Left cardiac atrium (tissue), 4 donors: ENCODE data around the gene CLEC19A. TPM values are rescaled to one million over a fixed set of nuclear protein-coding genes. Genes with fewer than 3 reads are reported as not detected.
"Not testable (repeated sequence)": the region's sequence is repeated elsewhere in the genome, so short reads cannot be mapped to it uniquely, and the experiment has no call there.

Experiments used
- ATAC-seq, 2 donors: fragments of 200-7000 bp; cut with Tn5 transposase; one replicate each; pipeline ENCODE4 v1.9.1; 2020; ENCODE audit warnings: mild to moderate bottlenecking in 2 of 2, moderate library complexity in 2 of 2
- DNase-seq: peaks from one replicate; pipeline ENCODE4 v3.0.0-alpha.2; 2020
- intact Hi-C, 2 donors: fragments of 100-400 bp; cut with DNase I; formaldehyde crosslinking; loops; one replicate each; pipeline versions ENCODE4 v1.14.1 to v1.15.1; 2022 to 2023
- total RNA-seq, 2 donors: library from RNA; stranded (reverse); fragmentation: NEBNext Ultra II Directional; extraction: Animal tissue kit (Norgen Biotek cat#: 25700); gene quantifications; one replicate each; pipeline ENCODE4 v1.2.1, GENCODE V29; 2021
- donor health status: DM: no; HTN: yes; CAD: no.
- donor health status: DM: no; HTN: yes; CAD: no; lungs with severe emphysema.
- donor health status: DM: yes; HTN: yes; CAD: no.
- donor health status: Dilated cardiomyopathy.

The CLEC19A gene
- total RNA-seq, 2 donors from 2014 or later, result not detected

DNA sequence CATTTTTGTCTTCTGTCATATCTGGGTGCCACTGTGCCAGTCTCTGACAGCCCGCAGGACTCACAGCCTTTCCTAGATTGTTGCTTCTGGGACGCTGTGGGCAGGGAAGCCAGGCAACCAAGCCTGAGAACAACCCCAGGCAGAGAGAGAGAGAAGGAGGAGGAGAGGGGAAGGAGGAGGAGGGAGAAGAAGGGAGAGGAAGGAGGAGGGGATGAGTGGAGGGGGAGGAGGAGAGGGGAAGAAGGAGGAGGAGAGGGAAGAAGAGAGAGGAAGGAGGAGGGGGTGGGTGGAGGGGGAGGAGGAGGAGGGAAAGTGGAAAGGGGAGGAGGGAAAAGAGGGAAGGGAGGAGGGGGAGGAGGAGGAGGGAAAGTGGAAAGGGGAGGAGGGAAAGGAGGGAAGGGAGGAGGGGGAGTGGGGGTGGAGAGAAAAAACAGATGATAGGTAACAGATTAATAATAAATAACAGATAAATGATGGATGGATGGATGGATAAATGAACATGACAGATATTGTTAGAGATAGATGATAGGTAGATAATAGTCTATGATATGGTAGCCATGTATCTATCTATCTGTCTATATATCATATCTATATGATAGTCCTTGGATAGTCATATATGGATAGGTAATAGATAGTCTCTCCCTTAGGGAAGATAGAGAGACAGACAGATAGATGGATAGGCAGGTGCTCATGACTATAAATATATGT is 29.3 kb downstream of the CLEC19A start:
- ATAC-seq (no peak), DNase-seq (no peak)
- intact Hi-C loops, result no loop called here

DNA sequence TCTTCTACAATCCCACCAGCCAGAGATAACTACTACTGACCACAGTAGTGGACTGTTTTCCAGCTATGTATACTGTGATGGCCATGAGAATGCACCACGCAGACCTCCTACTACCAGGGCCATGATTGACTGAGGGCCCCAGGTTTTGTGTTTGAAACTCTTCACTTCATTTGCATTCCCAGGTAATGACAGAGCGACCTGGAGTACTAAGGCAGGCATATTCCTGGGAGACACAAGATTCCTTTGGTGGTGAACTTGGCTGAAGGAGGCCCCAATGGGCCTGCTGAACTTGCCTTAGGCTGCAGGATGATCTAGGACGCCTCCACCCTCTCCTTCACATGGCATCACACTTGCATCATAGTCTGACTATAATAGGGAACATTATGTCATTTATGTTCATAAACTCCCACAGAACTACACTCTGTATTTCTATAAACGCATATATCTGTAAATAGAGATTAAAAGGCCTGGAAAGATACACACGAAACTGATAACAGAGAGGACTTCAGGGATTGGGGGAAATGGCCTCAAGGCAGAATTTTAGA is 30.4 kb downstream of the CLEC19A start:
- ATAC-seq, result no peak
- intact Hi-C loops, result no loop called here

DNA sequence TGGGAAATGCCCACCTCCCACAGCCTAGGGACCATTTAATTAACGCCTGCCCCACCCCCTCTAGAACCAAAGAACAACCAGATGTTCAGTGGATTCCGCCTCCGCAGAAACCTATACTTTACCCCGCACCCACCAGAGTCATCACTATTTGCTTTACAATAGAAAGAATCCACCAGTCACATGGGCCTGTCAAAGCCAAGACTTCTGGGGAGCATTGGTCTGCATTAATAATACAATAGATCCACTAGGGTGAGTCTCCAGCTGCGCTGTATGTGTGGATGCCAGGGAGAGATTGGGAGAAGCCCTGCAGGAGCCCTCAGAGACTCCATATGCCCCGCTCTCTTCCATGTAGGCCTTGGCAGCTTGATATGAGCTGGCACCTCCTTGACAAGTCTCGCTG is 31.3 kb downstream of the CLEC19A start:
- DNase-seq (no peak), ATAC-seq (no peak)
- intact Hi-C loops, result no loop called here

More for the DNA sequence above, 30.4 kb downstream of the CLEC19A start:
- DNase-seq, result no peak

DNA sequence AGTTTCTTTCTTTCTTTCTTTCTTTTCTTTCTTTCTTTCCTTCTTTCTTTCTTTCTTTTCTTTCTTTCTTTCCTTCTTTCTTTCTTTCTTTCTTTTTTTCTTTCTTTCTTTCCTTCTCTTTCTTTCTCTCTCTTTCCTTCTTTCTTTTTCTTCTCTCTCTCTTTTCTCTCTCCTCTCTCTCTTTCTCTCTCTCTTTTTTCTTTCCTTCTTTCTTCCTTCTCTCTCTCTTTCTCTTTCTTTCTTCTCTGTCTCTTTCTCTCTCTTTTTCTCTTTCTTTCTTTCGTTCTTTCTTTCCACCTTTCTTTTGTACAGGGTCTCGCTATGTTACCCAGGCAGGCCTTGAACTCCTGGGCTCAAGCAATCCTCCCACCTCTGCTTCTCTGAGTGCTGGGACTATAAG is 35.7 kb downstream of the CLEC19A start:
- DNase-seq, intact Hi-C loops, ATAC-seq: not testable (repeated sequence)

DNA sequence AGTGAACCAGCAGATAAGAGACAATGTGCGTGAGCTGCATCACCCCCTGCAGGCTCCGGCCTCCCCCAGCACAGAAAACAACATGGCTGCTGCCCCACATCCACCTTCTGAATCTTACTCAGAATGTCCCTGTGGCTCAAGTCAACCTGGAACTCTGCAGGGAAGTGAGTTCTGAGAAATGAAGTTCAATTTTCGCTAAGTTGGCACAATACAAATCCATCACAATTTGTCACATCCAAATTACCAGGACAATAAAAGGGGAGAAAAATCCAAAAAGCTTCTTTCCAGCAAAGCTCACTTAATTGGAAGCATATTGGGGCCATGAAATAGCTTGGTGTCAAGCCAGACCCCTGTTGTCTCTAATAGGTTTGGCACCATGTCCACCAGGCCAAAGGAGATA is 38.1 kb downstream of the CLEC19A start:
- intact Hi-C loops, result no loop called here
- DNase-seq, result no peak
- no peak for ATAC-seq

DNA sequence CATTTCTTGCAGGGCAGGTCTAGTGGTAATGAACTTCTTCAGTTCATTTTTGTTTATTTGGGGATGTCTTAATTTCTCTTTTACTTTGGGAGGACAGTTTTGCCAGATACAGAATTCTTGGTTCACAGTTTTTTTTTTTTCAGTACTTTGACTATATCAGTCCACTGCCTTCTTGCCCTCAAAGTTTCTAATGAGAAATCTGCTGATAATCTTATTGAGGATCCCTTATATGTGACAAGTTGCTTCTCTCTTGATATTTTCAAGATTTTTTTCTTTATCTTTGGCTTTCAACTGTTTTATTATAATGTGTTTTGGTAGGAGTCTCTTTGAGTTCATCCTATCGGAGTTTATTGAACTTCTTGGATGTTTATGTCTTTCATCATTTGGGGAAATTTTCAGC is 42.8 kb downstream of the CLEC19A start:
- no peak for DNase-seq
- intact Hi-C loops, result no loop called here
- ATAC-seq, result no peak

DNA sequence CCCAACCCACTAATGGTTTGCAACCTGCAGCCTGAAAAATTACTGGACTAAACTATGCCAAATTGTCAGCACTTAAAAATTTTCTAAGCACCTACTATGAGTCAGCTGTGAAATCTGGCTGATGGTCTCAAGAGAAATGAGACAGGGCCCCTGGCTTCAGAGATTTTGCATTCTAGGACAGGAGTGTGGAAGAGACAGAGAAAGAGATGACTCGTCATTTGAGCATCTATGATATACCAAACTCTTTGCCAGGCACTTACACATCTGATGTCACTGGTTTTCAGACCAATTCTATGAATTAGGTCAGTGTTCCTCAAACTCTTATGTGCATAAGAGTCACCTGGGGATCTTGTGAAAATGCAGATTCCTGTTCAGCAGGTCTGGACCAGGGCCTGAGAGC is 44.4 kb downstream of the CLEC19A start:
- intact Hi-C loops, result no loop called here
- no peak for ATAC-seq
- DNase-seq, result no peak

DNA sequence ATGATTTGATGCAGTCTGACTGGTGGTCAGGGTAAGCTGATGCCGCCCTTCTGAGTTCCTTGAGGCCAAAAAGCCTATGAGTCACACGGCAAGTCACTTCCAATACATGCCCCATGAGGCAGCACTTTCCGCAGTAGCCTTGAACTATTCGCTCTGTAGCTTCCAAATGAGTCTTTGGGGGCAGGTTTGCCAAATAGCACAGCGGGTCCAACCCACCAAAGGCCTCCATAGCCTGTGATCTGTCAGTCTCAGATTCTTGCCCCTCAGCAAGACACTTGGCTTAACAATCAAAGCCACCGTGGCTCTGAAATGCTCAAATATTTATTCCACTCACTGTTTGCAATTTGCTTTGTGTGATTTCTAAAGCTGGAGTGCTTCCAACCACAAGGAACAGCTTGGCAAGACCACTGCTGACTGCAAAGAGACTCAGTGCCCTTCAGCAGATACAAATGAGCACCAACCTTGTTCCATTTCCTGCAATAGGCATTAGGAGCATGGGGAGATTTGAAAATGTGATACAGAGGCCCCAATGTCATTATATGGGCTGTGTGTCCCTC is 45.4 kb downstream of the CLEC19A start:
- intact Hi-C loops, result no loop called here
- DNase-seq (no peak), ATAC-seq (peak in 1 of 2 donors; percentile 15)

DNA sequence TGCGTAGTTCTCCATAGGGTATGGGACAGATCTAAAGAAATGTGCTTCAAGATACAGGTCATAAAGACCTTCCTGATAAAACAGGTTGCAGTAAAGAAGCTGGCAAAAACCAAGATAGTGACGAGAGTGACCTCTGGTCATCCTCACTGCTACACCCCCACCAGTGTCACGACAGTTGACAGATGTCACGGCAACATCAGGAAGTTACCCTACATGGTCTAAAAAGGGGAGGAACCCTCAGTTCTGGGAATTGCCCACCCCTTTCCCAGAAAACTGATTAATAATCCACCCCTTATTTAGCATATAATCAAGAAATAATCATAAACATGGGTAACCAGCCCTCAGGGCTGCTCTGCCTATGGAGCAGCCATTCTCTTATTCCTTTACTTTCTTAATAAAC is 46.3 kb downstream of the CLEC19A start:
- intact Hi-C loops, result no loop called here
- DNase-seq (no peak), ATAC-seq (no peak)

DNA sequence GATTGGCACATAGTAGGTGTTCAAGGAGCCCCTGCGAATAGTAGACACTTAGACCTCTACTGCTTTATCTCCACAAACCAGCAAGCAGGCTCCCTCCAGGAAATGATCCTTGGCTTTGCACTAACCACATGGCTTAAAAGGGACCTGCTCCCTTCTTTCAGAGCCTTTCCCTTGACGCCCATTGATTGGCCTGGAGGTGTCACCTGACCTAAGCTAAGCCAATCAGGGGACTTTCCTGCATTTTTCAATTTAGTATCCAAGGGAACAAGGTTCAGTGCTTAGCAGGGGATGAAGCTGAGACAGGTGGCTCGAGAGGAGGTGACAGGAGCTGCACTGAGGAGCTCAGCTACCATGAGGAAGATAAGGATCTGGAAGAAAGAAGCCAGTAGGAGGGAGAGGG is 52.8 kb downstream of the CLEC19A start:
- intact Hi-C loops, result no loop called here
- ATAC-seq (no peak), DNase-seq (no peak)

DNA sequence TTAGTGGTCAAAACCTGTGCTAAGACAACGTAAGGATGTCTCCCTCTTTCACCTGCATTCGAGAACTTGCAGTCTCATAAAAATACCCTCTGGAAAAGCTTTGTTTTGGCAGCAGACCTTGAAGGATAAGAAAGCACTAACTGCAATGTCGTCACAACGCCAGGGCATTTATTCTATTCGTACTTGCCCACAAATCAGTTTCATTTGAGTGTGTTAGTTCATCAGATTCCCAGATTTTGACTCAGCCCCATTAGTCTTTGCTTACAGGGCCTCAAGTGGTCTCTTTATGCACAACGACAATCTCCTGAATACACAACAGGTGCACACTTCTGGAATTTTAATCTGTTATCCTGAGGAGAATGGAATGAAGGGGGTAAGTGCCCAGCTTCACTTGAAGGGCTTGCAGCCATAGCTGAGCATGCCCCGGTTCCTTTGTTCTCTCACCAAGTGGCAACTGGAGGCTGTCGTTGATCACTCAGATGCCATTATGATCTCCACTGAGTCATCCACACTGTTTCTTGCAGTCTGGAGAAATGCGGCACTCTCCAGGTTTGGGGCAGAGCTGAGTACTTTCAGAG is 58.8 kb downstream of the CLEC19A start:
- intact Hi-C loops, result no loop called here
- ATAC-seq (no peak), DNase-seq (no peak)

DNA sequence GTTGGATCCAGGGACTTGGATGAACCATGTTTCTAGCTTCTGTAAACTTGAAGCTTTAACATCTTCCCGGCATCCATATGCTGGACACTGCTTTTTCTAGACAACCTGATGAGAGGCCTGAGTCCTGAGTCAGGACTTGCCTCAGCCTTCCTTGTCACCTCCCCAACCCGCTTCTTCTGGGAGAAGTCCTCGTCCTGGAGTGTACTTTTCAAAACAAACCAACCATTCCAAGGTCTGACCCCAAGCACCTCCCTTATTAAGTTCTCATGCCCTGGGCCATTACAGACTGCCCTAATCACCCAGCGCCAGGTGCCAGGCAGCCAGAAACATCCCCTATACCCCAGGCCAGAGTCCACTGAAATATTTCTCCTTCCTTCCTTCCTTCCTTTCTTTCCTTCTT is 59.4 kb downstream of the CLEC19A start:
- intact Hi-C loops, result no loop called here

DNA sequence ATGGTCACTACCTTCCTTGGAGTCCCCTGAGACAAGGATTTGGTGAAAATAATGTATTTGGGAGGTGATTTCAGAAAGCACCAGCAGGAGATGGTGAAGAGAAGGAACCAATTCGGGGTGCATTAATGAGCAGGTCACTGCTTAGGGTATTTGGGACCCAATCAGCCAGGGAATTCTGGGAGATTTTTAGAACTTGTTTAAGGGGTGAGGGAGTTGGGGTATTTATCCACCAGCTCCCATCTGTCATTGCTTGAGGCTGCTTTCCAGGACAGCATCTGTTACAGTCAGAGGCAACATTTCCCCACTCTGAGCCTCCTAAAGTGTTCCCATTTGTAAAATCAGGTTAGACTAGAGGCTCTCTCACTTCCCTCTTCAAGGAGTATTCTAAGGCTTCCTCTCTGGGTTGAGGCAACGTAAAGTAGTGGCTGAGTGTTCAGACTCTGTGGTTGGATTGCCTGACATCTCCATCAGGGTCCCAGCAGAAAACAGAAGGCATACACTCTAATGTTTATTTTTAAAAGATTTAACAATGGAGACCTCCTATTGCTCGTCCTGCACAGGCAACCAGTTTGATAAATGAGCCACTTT is 60.9 kb downstream of the CLEC19A start:
- ATAC-seq (no peak), DNase-seq (no peak)
- intact Hi-C loops, result no loop called here

More for the DNA sequence above, 59.4 kb downstream of the CLEC19A start:
- ATAC-seq (no peak), DNase-seq (no peak)

DNA sequence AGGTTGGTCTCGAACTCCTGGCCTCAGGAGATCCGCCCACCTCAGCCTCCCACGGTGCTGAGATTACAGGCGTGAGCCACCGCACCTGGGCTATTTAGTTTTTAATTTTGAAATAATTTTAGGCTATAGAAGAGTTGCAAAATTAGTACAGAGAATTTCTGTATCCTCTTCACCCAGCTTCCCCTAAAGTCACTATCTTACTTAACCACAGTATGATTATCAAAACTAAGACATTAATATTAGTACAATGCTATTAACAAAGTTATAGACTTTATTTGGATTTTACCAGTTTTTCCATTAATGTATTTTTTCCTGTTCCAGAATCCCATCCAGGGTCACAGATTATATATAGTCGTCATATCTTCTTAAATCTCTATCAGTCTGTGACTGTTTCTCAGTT is 62.6 kb downstream of the CLEC19A start:
- intact Hi-C loops, result no loop called here
- ATAC-seq, result no peak
- no peak for DNase-seq

DNA sequence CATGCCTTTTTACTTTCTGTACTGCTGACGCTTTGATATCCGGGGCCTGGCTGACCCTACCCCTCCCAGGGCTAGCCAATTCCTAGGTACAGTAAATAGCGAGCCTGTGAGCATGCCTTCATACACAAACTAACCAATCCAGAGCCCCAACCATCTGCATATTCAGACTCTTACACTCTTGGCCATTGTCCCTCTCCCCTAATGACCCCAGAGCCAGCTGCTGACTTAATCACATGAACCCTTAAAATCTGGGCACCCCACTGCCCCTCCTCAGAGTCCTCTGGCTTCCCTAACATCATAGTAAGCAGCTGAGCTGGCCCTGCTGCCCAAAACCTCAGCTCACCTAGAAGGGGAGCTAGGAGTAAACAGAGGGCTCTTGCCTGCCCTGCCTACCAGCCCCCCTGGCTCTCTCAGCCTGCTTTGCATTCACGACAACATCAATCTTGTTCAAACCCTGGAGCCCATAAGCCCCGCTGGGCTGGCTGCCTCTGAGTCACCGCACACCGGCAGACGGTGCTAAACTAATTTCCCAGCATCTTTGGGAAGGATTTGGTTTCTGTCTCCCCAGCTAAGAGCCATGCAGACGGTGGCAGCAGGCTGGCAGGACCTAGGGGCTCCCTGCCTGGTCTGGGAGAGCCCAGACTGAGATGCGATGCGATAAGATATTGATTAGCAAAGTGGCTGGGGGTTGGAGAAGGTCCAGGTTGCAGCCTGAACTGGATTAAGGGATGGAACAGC is 63.2 kb downstream of the CLEC19A start:
- DNase-seq, result no peak
- intact Hi-C loops, result no loop called here
- ATAC-seq, result no peak

DNA sequence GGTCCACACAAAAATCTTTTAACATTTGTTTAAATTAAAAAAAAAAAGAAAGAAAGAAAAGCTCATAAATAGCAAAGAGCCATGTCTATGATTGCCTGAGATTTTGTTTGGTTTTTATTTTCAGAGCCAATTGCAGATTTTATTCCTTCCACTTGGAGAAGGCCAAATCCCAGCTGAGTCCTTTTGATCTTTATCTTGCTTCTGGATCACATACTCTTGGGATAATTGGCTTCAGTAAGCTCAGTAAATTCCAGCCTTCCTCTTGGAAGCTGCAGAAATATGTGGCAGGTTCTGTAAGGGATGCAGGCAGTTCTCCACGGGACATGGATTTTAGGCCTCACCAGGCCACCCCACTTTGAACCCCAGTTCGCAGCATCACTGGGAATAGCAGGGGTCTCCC is 68.8 kb downstream of the CLEC19A start:
- intact Hi-C loops, result no loop called here
- ATAC-seq, result no peak
- no peak for DNase-seq

DNA sequence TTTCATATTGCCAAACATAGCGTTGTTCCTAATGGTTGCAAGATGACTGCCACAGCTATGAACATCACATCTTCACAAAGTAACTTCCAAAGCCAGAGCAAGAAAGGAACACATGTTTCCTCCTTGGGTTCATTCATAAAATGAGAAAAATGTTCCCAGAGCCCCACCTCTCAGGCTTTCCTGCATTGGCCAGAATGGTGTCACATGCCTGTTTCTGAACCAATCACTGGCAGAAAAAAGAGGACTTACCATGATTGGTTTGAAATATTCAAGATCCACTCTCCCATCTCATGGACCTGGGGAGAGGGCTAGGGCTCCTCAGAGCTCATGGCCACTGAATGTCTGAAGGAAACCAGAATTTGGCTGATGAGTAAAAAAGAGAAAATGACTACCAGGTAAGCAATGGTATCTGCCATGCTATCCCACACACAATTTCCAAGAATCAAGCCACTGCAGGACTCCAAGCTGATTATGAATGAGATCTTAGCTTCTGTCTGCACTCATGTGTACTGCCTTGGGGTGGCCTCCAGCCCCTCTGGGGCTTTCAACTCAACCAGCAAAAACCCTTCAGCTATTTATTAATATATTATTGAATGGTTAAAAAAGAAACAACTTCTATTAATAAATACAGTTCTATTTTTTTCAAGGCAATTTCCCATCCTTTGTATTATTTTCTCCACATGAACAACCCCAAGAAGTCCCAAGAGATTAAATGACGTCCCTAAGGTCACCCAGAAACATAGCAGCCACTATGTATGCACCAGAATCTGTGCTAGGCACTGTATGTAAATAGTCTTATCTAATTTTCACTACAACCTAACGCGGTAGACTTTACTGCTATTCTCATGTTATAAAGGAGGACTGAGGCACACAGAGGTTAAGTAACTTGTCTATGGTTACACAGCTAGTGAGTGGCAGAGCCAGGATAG is 70.8 kb downstream of the CLEC19A start:
- intact Hi-C loops, result no loop called here
- ATAC-seq (no peak), DNase-seq (no peak)

DNA sequence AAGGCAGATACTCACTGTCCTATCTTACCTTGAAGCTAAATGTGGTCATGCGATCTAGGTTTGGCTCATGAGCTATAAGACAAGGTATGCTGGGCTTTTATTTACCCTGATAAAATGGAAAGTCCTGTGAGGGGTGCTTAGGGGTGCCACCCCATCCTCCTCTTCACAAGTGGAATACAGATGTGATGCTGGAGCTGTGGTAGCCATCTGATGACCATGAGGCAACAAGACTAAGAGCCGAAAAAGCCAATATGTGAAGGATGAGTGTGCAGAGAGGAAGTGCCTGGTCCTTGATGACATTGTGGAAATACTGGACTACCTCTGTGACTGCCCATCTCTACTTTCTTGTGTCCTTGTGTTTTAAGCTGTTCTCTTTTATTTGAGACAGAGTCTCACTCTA is 74.0 kb downstream of the CLEC19A start:
- intact Hi-C loops, result no loop called here
- DNase-seq (no peak), ATAC-seq (no peak)
